ENCODE results near the gene PTPRR.

GRCh38 chr12:70852416-70853150, 68.0 kb downstream of the PTPRR start:
- TF ChIP-seq EP300 (IDR thresholded peaks at IDR 0.05; ENCODE audit: borderline replicate concordance): no peak
- TF ChIP-seq, protein P1, sequence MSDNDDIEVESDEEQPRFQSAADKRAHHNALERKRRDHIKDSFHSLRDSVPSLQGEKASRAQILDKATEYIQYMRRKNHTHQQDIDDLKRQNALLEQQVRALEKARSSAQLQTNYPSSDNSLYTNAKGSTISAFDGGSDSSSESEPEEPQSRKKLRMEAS (IDR thresholded peaks at IDR 0.05): no peak
- no peak for TF ChIP-seq REST (IDR thresholded peaks at IDR 0.05; ENCODE audit: low read depth)
- no peak for TF ChIP-seq TCF12 (IDR thresholded peaks at IDR 0.05; ENCODE audit: low read depth)
- no peak for TF ChIP-seq TEAD4 (IDR thresholded peaks at IDR 0.05)
- TF ChIP-seq CREB1 (IDR thresholded peaks at IDR 0.05; ENCODE audit: low read depth): no peak
- TF ChIP-seq CEBPB (IDR thresholded peaks at IDR 0.05): no peak
- TF ChIP-seq, protein P2, sequence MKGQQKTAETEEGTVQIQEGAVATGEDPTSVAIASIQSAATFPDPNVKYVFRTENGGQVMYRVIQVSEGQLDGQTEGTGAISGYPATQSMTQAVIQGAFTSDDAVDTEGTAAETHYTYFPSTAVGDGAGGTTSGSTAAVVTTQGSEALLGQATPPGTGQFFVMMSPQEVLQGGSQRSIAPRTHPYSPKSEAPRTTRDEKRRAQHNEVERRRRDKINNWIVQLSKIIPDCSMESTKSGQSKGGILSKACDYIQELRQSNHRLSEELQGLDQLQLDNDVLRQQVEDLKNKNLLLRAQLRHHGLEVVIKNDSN (IDR thresholded peaks at IDR 0.05): no peak
- no peak for TF ChIP-seq NFIC (IDR thresholded peaks at IDR 0.05)
- no peak for TF ChIP-seq YY1 (IDR thresholded peaks at IDR 0.05; ENCODE audit: low read depth)
- no peak for TF ChIP-seq EGR1 (IDR thresholded peaks at IDR 0.05)
- no peak for TF ChIP-seq TAF1 (IDR thresholded peaks at IDR 0.05; ENCODE audit: low read depth)

Measured in Ishikawa (cell line).